HEK293 (cell line): Measurements from ENCODE around the gene UXS1.

Source experiments
- CTCF ChIA-PET: fragments of 350-600 bp; formaldehyde crosslinking; extraction: SDS; loops from one replicate; lab custom pipeline; 2021; ENCODE audit warnings: antibody characterized with exemption; lab: Yijun Ruan, JAX
- POLR2A ChIA-PET: fragments of 300-600 bp; formaldehyde crosslinking; extraction: SDS; loops from one replicate; lab custom pipeline; 2020; ENCODE audit warnings: antibody characterized with exemption, inconsistent platforms; lab: Yijun Ruan, JAX
- H3K27ac ChIP-seq: fragments of 200-500 bp; sonication (Bioruptor generic); 2 replicates; pipeline ENCODE4 v1.5.1; 2014; ENCODE audit warnings: low read depth, low read length, control low read depth, inconsistent platforms; ENCODE audit errors: extremely low read depth
- H3K36me3 ChIP-seq, 2 experiments: fragments of 200-500 bp in 1 of 2; sonication (Bioruptor generic) in 1 of 2; 1 replicate in 1 of 2; 2 replicates in 1 of 2; pipeline ENCODE4 v1.5.1; 2014 to 2017; ENCODE audit warnings: inconsistent platforms in 2 of 2, low read length in 2 of 2; ENCODE audit not compliant: control insufficient read depth in 2 of 2, insufficient read depth in 1 of 2
- H3K4me1 ChIP-seq: fragments of 200-500 bp; sonication (Bioruptor generic); 2 replicates; pipeline ENCODE4 v1.5.1; 2014; ENCODE audit warnings: mild to moderate bottlenecking, low read length, inconsistent platforms; ENCODE audit not compliant: control insufficient read depth, insufficient read depth
- H3K4me3 ChIP-seq: 2 replicates; pipeline ENCODE4 v1.5.1; 2011; ENCODE audit warnings: low read depth, mild to moderate bottlenecking, control low read depth, low read length, moderate library complexity
- H3K9me3 ChIP-seq: fragments of 200-500 bp; sonication (Bioruptor generic); 2 replicates; pipeline ENCODE4 v1.5.1; 2014; ENCODE audit warnings: low read depth, low read length, inconsistent platforms; ENCODE audit not compliant: control insufficient read depth, insufficient read depth
- GLI2 ChIP-seq: fragments of 450-650 bp; formaldehyde crosslinking; IDR thresholded peaks from 2 replicates; pipeline ENCODE4; 2017; ENCODE audit warnings: missing biosample characterization, missing genetic modification characterization, low read depth, borderline replicate concordance
- GLI4 ChIP-seq: fragments of 450-650 bp; formaldehyde crosslinking; IDR thresholded peaks from 2 replicates; pipeline ENCODE4 v1.5.1; 2016; ENCODE audit warnings: missing biosample characterization, missing genetic modification characterization
- GLIS2 ChIP-seq: fragments of 450-650 bp; formaldehyde crosslinking; IDR thresholded peaks from 2 replicates; pipeline ENCODE4 v1.5.1; 2016; ENCODE audit warnings: missing biosample characterization, missing genetic modification characterization
- HOXA7 ChIP-seq: sonication (generic); formaldehyde crosslinking; IDR thresholded peaks from 2 replicates; pipeline ENCODE4 v1.8.1; 2022; ENCODE audit warnings: missing genetic modification reagents, borderline replicate concordance
- SCRT2 ChIP-seq: fragments of 450-650 bp; formaldehyde crosslinking; IDR thresholded peaks from 2 replicates; pipeline ENCODE4 v1.5.1; 2016; ENCODE audit warnings: missing biosample characterization, missing genetic modification characterization
- SP3 ChIP-seq: fragments of 450-650 bp; formaldehyde crosslinking; IDR thresholded peaks from 2 replicates; pipeline ENCODE4 v1.5.1; 2016; ENCODE audit warnings: missing biosample characterization, missing genetic modification characterization
- SP7 ChIP-seq: fragments of 450-650 bp; formaldehyde crosslinking; IDR thresholded peaks from 2 replicates; pipeline ENCODE4 v1.5.1; 2016; ENCODE audit warnings: missing biosample characterization, missing genetic modification characterization
- ZBTB17 ChIP-seq: fragments of 450-650 bp; formaldehyde crosslinking; IDR thresholded peaks from 2 replicates; pipeline ENCODE4 v1.5.1; 2016; ENCODE audit warnings: missing biosample characterization, missing genetic modification characterization
- ZBTB20 ChIP-seq: fragments of 450-650 bp; formaldehyde crosslinking; IDR thresholded peaks from 2 replicates; pipeline ENCODE4 v1.5.1; 2016; ENCODE audit warnings: missing biosample characterization, missing genetic modification characterization
- ZBTB8A ChIP-seq: fragments of 450-650 bp; formaldehyde crosslinking; IDR thresholded peaks from 2 replicates; pipeline ENCODE4 v1.5.1; 2016; ENCODE audit warnings: missing biosample characterization, missing genetic modification characterization
- ZFP69B ChIP-seq: fragments of 450-650 bp; formaldehyde crosslinking; IDR thresholded peaks from 2 replicates; pipeline ENCODE4 v1.5.1; 2016; ENCODE audit warnings: missing biosample characterization, missing genetic modification characterization
- ZIC2 ChIP-seq: fragments of 450-650 bp; formaldehyde crosslinking; IDR thresholded peaks from 2 replicates; pipeline ENCODE4 v1.5.1; 2016; ENCODE audit warnings: missing biosample characterization, missing genetic modification characterization
- ZNF121 ChIP-seq: fragments of 450-650 bp; formaldehyde crosslinking; IDR thresholded peaks from 2 replicates; pipeline ENCODE4 v1.5.1; 2016; ENCODE audit warnings: missing biosample characterization, missing genetic modification characterization
- ZNF132 ChIP-seq: fragments of 450-650 bp; formaldehyde crosslinking; IDR thresholded peaks from 2 replicates; pipeline ENCODE4 v1.5.1; 2017; ENCODE audit warnings: missing biosample characterization, missing genetic modification characterization, borderline replicate concordance
- ZNF292 ChIP-seq: fragments of 450-650 bp; formaldehyde crosslinking; IDR thresholded peaks from 2 replicates; pipeline ENCODE4 v1.5.1; 2016; ENCODE audit warnings: low read depth, missing biosample characterization, missing genetic modification characterization, borderline replicate concordance
- ZNF335 ChIP-seq: fragments of 450-650 bp; formaldehyde crosslinking; conservative IDR thresholded peaks from 2 replicates; pipeline ENCODE4 v1.5.1; 2016; ENCODE audit warnings: missing biosample characterization, missing genetic modification characterization
- ZNF341 ChIP-seq: fragments of 450-650 bp; formaldehyde crosslinking; IDR thresholded peaks from 2 replicates; pipeline ENCODE4; 2016; ENCODE audit warnings: low read depth, missing biosample characterization, missing genetic modification characterization
- ZNF366 ChIP-seq: fragments of 450-650 bp; formaldehyde crosslinking; conservative IDR thresholded peaks from 2 replicates; pipeline ENCODE4 v1.5.1; 2016; ENCODE audit warnings: missing biosample characterization, missing genetic modification characterization
- ZNF521 ChIP-seq: fragments of 450-650 bp; formaldehyde crosslinking; IDR thresholded peaks from 2 replicates; pipeline ENCODE4 v1.5.1; 2017; ENCODE audit warnings: missing biosample characterization, mild to moderate bottlenecking, missing genetic modification characterization
- ZNF658 ChIP-seq: fragments of 450-650 bp; formaldehyde crosslinking; IDR thresholded peaks from 2 replicates; pipeline ENCODE4; 2016; ENCODE audit warnings: missing biosample characterization, missing genetic modification characterization
- ZNF791 ChIP-seq: fragments of 450-650 bp; formaldehyde crosslinking; IDR thresholded peaks from 2 replicates; pipeline ENCODE4 v1.5.1; 2016; ENCODE audit warnings: missing biosample characterization, missing genetic modification characterization
- ZNF792 ChIP-seq: fragments of 450-650 bp; formaldehyde crosslinking; IDR thresholded peaks from 2 replicates; pipeline ENCODE4 v1.5.1; 2016; ENCODE audit warnings: missing biosample characterization, missing genetic modification characterization
- ZNF830 ChIP-seq: fragments of 450-650 bp; IDR thresholded peaks from 2 replicates; pipeline ENCODE4 v1.5.0; 2018; ENCODE audit warnings: missing biosample characterization, missing genetic modification characterization, low read depth, mild to moderate bottlenecking, moderate library complexity
- TF ChIP-seq, protein P1 (sequence below): fragments of 450-650 bp; formaldehyde crosslinking; IDR thresholded peaks from 2 replicates; pipeline ENCODE4 v1.5.1; 2016; ENCODE audit warnings: missing biosample characterization, missing genetic modification characterization
- TF ChIP-seq, protein P2 (sequence below): fragments of 450-650 bp; formaldehyde crosslinking; IDR thresholded peaks from 2 replicates; pipeline ENCODE4 v1.5.1; 2016; ENCODE audit warnings: missing biosample characterization, missing genetic modification characterization
- TF ChIP-seq, protein P3 (sequence below): fragments of 450-650 bp; formaldehyde crosslinking; IDR thresholded peaks from 2 replicates; pipeline ENCODE4 v1.5.1; 2017; ENCODE audit warnings: missing biosample characterization, missing genetic modification characterization

Gene UXS1

DNA sequence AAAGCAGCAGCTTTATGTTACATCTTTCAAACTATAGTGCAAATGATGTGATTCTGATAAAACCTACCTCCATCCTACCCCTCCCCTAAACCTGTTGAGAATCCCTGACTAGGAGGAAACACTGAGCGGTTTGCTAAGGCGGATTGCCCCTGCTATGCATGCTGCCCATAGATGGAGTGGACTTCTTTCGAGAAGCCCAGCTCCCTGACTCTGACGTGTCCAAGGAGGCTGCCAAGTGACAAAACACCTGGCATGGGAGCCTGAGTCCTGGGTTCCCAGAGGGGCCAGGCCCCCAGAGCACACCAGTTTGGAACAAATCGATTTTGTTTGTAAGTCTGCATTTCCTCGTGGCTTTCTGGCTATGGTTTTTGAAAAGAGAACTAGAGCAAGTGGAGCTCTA lies 1.4 kb upstream of the UXS1 start:
- H3K9me3 ChIP-seq = no peaks in the 10 kb centered on the region
- H3K4me1 ChIP-seq = 0 out of 2 replicates have a peak, but pooled peaks cover 5% of the 10 kb centered on the region
- ChIA-PET POLR2A (no interaction called here), CTCF (interaction anchor here (0.5 kb wide), 1 partner anchor 360 kb away, joined by 4 read pairs; no protein-coding TSS in a partner anchor)
- no peak overlapping the region for H3K4me3 ChIP-seq
- H3K36me3 ChIP-seq = no peaks in the 10 kb centered on the region
- no peak overlapping the region for H3K27ac ChIP-seq
- no peak for TF ChIP-seq GLI4 (tag by site-specific recombination)
- peak; percentile 39; the same call in 1 of the 2 replicates for TF ChIP-seq SCRT2

DNA sequence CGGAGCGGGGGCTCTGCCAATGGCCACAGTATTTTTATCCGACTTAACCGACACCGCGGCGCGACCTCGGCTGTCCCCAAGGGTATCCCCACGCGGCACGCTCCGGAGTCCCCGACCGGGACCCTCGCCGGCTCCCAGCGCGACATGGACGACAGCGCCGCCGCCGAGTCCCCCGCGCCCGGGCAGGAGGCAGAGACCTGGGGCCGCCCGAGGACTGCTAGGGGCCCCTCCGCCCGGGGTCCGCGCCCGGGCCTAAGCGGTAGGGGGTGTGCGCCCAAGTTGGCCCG lies 468 bp downstream of the UXS1 start:
- H3K4me3 ChIP-seq = peak overlapping the region; percentile 88
- ChIA-PET CTCF (interaction anchor here (0.5 to 1.1 kb wide), 4 partner anchors 33 to 344 kb away, joined by 3 to 6 read pairs (median 3); no protein-coding TSS in a partner anchor), POLR2A (interaction anchor here (1.0 kb wide), 1 partner anchor 13 kb away, joined by 3 read pairs; no protein-coding TSS in a partner anchor)
- no peaks in the 10 kb centered on the region for H3K9me3 ChIP-seq
- H3K4me1 ChIP-seq = peaks cover 5% of the 10 kb centered on the region; the same call in 1 of the 2 replicates
- no peaks in the 10 kb centered on the region for H3K36me3 ChIP-seq
- H3K27ac ChIP-seq = peak overlapping the region; percentile 65; the same call in 1 of the 2 replicates
- TF ChIP-seq ZNF658 (tag by site-specific recombination) (no peak), ZNF792 (tag by site-specific recombination) (no peak), ZNF341 (tag by site-specific recombination) (no peak), ZFP69B (tag by site-specific recombination) (no peak), ZNF521 (tag by site-specific recombination) (no peak), ZBTB8A (peak; percentile 38; the same call in 1 of the 2 replicates), HOXA7 (CRISPR knock-in tag) (no peak), ZBTB17 (no peak), ZNF132 (no peak), ZBTB20 (tag by site-specific recombination) (peak; percentile 75), ZNF335 (peak; percentile 66), GLIS2 (tag by site-specific recombination) (peak; percentile 34; the same call in 1 of the 2 replicates), ZNF830 (tag by site-specific recombination) (no peak), GLI2 (no peak), ZNF791 (tag by site-specific recombination) (no peak), ZNF121 (tag by site-specific recombination) (no peak), SP3 (0 out of 2 replicates have a peak, but pooled peaks have one; percentile 11)

DNA sequence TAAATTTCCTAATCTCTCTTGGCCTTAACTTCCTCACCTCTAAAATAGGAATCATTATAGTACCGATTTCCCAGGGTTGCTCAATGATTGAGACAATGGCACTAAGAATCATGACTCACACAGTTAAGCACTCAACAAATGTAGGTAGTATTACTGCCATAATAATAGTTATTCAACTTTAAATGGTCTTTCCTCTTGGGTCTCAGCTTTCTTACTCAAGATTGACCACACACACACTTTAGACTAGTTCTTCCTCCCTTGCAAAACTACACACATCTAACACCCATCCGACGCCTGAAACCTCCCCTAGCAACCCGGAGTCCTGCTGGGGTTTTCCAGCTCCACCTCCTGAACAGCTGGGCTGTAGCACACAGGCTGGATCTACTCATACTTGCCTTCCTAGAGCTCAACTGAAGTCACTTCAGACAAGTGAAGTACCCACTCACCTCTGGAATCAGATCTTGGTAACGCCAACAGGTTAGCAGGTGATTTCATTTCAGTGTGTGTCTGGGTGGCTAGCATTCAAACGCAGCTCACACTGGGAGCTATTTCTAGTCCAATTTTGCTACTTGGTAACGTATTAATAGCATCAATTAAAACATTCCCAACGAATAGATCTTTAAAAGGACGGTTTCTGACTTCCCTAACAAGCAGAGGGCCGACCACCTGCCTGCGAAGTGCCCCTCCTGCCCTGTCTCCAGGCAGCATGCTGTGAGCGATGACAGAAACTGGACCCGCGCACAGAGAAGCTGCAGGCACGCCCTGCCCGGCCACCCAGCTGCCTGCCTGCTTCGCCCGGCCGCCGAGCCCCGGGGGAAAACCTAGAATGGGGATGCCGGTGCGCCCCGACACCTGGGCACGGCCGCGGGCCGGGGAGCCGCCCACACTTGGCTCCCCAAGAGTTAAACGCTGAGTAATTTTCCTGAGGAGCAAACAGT lies 1.1 kb downstream of the UXS1 start:
- H3K36me3 ChIP-seq = peaks cover 0 to 5% of the 10 kb centered on the region in 2 experiments; a peak in 1 of 3 replicates
- H3K4me1 ChIP-seq = peaks cover 5% of the 10 kb centered on the region; the same call in 1 of the 2 replicates
- no peaks in the 10 kb centered on the region for H3K9me3 ChIP-seq
- ChIA-PET POLR2A (interaction anchor here (0.6 to 1.0 kb wide), 2 partner anchors 9 to 12 kb away, joined by 3 read pairs; no protein-coding TSS in a partner anchor), CTCF (interaction anchor here (0.5 to 1.1 kb wide), 7 partner anchors 16 to 857 kb away, joined by 3 to 6 read pairs (median 3); no protein-coding TSS in a partner anchor)
- peak overlapping the region; percentile 65; the same call in 1 of the 2 replicates for H3K27ac ChIP-seq
- peak overlapping the region; percentile 88 for H3K4me3 ChIP-seq
- TF ChIP-seq SP7 (tag by site-specific recombination) (peak; percentile 83), ZNF366 (tag by site-specific recombination) (peak; percentile 47), ZNF292 (tag by site-specific recombination) (no peak), ZIC2 (tag by site-specific recombination) (peak; percentile 23)
- TF ChIP-seq, protein P1, sequence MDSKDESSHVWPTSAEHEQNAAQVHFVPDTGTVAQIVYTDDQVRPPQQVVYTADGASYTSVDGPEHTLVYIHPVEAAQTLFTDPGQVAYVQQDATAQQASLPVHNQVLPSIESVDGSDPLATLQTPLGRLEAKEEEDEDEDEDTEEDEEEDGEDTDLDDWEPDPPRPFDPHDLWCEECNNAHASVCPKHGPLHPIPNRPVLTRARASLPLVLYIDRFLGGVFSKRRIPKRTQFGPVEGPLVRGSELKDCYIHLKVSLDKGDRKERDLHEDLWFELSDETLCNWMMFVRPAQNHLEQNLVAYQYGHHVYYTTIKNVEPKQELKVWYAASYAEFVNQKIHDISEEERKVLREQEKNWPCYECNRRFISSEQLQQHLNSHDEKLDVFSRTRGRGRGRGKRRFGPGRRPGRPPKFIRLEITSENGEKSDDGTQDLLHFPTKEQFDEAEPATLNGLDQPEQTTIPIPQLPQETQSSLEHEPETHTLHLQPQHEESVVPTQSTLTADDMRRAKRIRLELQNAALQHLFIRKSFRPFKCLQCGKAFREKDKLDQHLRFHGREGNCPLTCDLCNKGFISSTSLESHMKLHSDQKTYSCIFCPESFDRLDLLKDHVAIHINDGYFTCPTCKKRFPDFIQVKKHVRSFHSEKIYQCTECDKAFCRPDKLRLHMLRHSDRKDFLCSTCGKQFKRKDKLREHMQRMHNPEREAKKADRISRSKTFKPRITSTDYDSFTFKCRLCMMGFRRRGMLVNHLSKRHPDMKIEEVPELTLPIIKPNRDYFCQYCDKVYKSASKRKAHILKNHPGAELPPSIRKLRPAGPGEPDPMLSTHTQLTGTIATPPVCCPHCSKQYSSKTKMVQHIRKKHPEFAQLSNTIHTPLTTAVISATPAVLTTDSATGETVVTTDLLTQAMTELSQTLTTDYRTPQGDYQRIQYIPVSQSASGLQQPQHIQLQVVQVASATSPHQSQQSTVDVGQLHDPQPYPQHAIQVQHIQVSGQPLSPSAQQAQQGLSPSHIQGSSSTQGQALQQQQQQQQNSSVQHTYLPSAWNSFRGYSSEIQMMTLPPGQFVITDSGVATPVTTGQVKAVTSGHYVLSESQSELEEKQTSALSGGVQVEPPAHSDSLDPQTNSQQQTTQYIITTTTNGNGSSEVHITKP (tag by site-specific recombination) = peak; percentile 52
- TF ChIP-seq, protein P2, sequence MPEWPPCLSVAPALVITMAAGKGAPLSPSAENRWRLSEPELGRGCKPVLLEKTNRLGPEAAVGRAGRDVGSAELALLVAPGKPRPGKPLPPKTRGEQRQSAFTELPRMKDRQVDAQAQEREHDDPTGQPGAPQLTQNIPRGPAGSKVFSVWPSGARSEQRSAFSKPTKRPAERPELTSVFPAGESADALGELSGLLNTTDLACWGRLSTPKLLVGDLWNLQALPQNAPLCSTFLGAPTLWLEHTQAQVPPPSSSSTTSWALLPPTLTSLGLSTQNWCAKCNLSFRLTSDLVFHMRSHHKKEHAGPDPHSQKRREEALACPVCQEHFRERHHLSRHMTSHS = no peak
- TF ChIP-seq, protein P3, sequence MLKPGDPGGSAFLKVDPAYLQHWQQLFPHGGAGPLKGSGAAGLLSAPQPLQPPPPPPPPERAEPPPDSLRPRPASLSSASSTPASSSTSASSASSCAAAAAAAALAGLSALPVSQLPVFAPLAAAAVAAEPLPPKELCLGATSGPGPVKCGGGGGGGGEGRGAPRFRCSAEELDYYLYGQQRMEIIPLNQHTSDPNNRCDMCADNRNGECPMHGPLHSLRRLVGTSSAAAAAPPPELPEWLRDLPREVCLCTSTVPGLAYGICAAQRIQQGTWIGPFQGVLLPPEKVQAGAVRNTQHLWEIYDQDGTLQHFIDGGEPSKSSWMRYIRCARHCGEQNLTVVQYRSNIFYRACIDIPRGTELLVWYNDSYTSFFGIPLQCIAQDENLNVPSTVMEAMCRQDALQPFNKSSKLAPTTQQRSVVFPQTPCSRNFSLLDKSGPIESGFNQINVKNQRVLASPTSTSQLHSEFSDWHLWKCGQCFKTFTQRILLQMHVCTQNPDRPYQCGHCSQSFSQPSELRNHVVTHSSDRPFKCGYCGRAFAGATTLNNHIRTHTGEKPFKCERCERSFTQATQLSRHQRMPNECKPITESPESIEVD = peak; percentile 55
